Non-pigmented ciliary epithelial cell (primary cell): Measurements from ENCODE around the gene OR4D2.

Experiments used
- DNase-seq: peaks from one replicate; pipeline ENCODE4 v3.0.0-alpha.2; 2010; ENCODE audit warnings: low read depth

Gene OR4D2

DNA sequence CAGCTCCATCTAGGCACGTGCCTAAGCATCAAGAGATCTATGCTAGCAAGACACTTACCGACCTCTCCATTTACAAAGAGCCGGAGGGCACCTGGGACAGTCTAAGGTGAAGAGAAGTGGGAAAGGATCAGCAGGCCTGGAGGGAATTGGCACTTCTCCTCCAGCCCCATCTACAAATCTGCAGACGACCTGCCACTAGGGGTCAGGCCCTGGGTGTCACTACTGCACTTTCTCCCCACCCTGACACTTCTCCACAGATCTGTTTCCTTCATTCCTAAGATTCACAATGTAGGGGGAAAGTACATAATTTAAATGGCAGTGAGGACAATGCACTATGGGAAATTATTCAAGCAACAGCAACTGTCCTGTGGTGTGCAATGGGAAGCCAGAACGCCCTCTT lies 44.1 kb downstream of the OR4D2 start:
- no peak for DNase-seq

- DNase-seq: no peak
These were observed 48.9 kb downstream of the OR4D2 start for GRCh38 chr17:58215685-58216084.

DNA sequence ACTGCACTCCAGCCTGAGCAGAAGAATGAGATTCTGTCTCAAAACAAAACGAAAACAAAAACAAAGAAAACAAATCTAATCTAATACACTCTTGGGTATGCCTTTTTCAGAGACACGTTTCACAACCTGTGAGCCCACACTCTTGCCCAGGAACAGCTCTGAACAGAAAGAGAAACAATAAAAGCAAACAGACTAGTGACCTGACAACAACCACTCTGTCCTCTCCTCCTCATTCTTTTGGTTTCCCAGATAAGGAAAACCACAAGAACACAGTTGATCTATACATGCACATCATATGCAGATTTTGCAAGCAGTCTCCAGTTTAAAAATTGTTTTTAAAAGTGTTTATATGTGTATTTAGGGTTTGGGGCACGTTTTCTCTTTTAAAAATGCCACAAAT lies 51.0 kb downstream of the OR4D2 start:
- no peak for DNase-seq

GRCh38 chr17:58219007-58219788 lies 52.4 kb downstream of the OR4D2 start, which contains the start of gene MKS1:
TSS of gene MKS1 (minus strand) at chr17:58219255. CDS start at chr17:58219230, 25 bp downstream.
- peak; percentile 52 for DNase-seq

DNA sequence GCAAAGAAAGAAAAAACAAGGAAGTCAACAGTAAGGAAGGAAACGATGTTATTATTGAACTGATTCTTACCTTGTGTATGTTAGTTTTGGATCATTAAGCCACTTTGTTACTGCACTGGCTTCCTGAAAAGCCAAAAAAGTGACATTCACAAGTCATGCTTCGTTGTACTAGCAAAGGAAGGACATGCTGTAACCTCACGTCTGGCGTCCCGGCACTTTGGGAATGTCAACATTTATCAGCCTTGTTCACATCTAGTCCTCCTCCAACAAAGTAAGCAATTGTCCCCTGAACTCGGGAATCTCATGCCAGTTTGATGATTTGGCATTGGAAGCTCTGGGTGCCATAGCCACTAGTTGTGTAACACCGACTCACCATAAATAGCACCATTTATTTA lies 53.0 kb downstream of the OR4D2 start:
- DNase-seq: no peak
